ENCODE measurements around the gene RNF213.

Gene RNF213

GRCh38 chr17:80337195-80337895 is 76.7 kb downstream of the RNF213 start:
- no peak for FAIRE-seq
- no peak for DNase-seq (ENCODE audit: extremely low spot score, insufficient read length, low read depth)

- DNase-seq (ENCODE audit: extremely low spot score, insufficient read length, low read depth) (no peak), FAIRE-seq (no peak)
These were observed 78.5 kb downstream of the RNF213 start for GRCh38 chr17:80339118-80339517.

GRCh38 chr17:80339731-80340456 is 79.2 kb downstream of the RNF213 start:
- DNase-seq (ENCODE audit: extremely low spot score, insufficient read length, low read depth): no peak
- no peak for FAIRE-seq

- DNase-seq (ENCODE audit: extremely low spot score, insufficient read length, low read depth): no peak
- FAIRE-seq: no peak
These were observed 84.7 kb downstream of the RNF213 start for GRCh38 chr17:80345321-80345720.

- no peak for DNase-seq (ENCODE audit: extremely low spot score, insufficient read length, low read depth)
- FAIRE-seq: no peak
These were observed 85.3 kb downstream of the RNF213 start for GRCh38 chr17:80345841-80346497.

- DNase-seq (ENCODE audit: extremely low spot score, insufficient read length, low read depth) (no peak), FAIRE-seq (no peak)
These were observed 86.0 kb downstream of the RNF213 start for GRCh38 chr17:80346498-80347275.

GRCh38 chr17:80347536-80347935 is 86.9 kb downstream of the RNF213 start:
- DNase-seq (ENCODE audit: extremely low spot score, insufficient read length, low read depth) (no peak), FAIRE-seq (no peak)

- DNase-seq (ENCODE audit: extremely low spot score, insufficient read length, low read depth) (no peak), FAIRE-seq (no peak)
These were observed 87.3 kb downstream of the RNF213 start for GRCh38 chr17:80347948-80348351.

- no peak for FAIRE-seq
These were observed 88.0 kb downstream of the RNF213 start for GRCh38 chr17:80348551-80349150.

GRCh38 chr17:80349151-80349651 is 88.5 kb downstream of the RNF213 start:
- no peak for FAIRE-seq
- no peak for DNase-seq (ENCODE audit: extremely low spot score, insufficient read length, low read depth)

More at GRCh38 chr17:80348551-80349150, 88.0 kb downstream of the RNF213 start:
- DNase-seq (ENCODE audit: extremely low spot score, insufficient read length, low read depth): no peak

- no peak for FAIRE-seq
- no peak for DNase-seq (ENCODE audit: extremely low spot score, insufficient read length, low read depth)
These were observed 89.1 kb downstream of the RNF213 start for GRCh38 chr17:80349751-80350150.

GRCh38 chr17:80352216-80352895 is 91.7 kb downstream of the RNF213 start:
- no peak for FAIRE-seq

GRCh38 chr17:80352991-80353665 is 92.5 kb downstream of the RNF213 start:
- no peak for FAIRE-seq
- no peak for DNase-seq (ENCODE audit: extremely low spot score, insufficient read length, low read depth)

More at GRCh38 chr17:80352216-80352895, 91.7 kb downstream of the RNF213 start:
- DNase-seq (ENCODE audit: extremely low spot score, insufficient read length, low read depth): no peak

GRCh38 chr17:80353718-80354275 is 93.1 kb downstream of the RNF213 start:
- DNase-seq (ENCODE audit: extremely low spot score, insufficient read length, low read depth): no peak
- no peak for FAIRE-seq

GRCh38 chr17:80354336-80354735 is 93.7 kb downstream of the RNF213 start:
- no peak for FAIRE-seq
- no peak for DNase-seq (ENCODE audit: extremely low spot score, insufficient read length, low read depth)

- no peak for FAIRE-seq
These were observed 95.7 kb downstream of the RNF213 start for GRCh38 chr17:80356231-80356856.

GRCh38 chr17:80358131-80358530 is 97.5 kb downstream of the RNF213 start:
- FAIRE-seq (no peak), DNase-seq (ENCODE audit: extremely low spot score, insufficient read length, low read depth) (no peak)

More at GRCh38 chr17:80356231-80356856, 95.7 kb downstream of the RNF213 start:
- DNase-seq (ENCODE audit: extremely low spot score, insufficient read length, low read depth): no peak

- FAIRE-seq (no peak), DNase-seq (ENCODE audit: extremely low spot score, insufficient read length, low read depth) (no peak)
These were observed 98.2 kb downstream of the RNF213 start for GRCh38 chr17:80358861-80359260.
